Stimulated activated CD8-positive, alpha-beta memory T cell treated with anti-CD3 and anti-CD28 coated beads, Interleukin-12 subunit alpha, Interleukin-12 subunit beta, amount 100 ng/mL, for 1 hour (primary cell): ENCODE results near the gene PIK3CB.
"Not testable (repeated sequence)": the region's sequence is repeated elsewhere in the genome, so short reads cannot be mapped to it uniquely, and the experiment has no call there.

ENCODE experiments used
- DNase-seq: peaks from one replicate; pipeline ENCODE4 v3.0.0-alpha.2; 2020; ENCODE audit warnings: low read depth

Gene PIK3CB

GRCh38 chr3:138680974-138681373, 153.8 kb downstream of the PIK3CB start:
- not testable (repeated sequence) for DNase-seq

- no peak for DNase-seq
Measured at GRCh38 chr3:138678874-138679392, 155.8 kb downstream of the PIK3CB start.

GRCh38 chr3:138678086-138678485, 156.6 kb downstream of the PIK3CB start:
- no peak for DNase-seq

- no peak for DNase-seq
Measured at GRCh38 chr3:138675393-138675792, 159.3 kb downstream of the PIK3CB start.

GRCh38 chr3:138673641-138674530, 160.8 kb downstream of the PIK3CB start:
- DNase-seq, result no peak

- DNase-seq, result no peak
Measured at GRCh38 chr3:138670407-138670806, 164.3 kb downstream of the PIK3CB start.

GRCh38 chr3:138668107-138668506, 166.6 kb downstream of the PIK3CB start:
- no peak for DNase-seq

- no peak for DNase-seq
Measured at GRCh38 chr3:138657508-138657907, 177.2 kb downstream of the PIK3CB start.

GRCh38 chr3:138653567-138653966, 181.2 kb downstream of the PIK3CB start:
- no peak for DNase-seq

GRCh38 chr3:138649134-138649533, 185.6 kb downstream of the PIK3CB start:
- no peak for DNase-seq

GRCh38 chr3:138646513-138646912, 188.2 kb downstream of the PIK3CB start:
- no peak for DNase-seq

- DNase-seq, result no peak
Measured at GRCh38 chr3:138646008-138646407, 188.7 kb downstream of the PIK3CB start.

- no peak for DNase-seq
Measured at GRCh38 chr3:138642927-138643253, 191.8 kb downstream of the PIK3CB start.

GRCh38 chr3:138642226-138642926, 192.4 kb downstream of the PIK3CB start:
- DNase-seq, result no peak

- DNase-seq, result no peak
Measured at GRCh38 chr3:138640537-138640936, 194.2 kb downstream of the PIK3CB start.

GRCh38 chr3:138638641-138639040, 196.1 kb downstream of the PIK3CB start:
- no peak for DNase-seq

- no peak for DNase-seq
Measured at GRCh38 chr3:138629526-138629925, 205.2 kb downstream of the PIK3CB start.

GRCh38 chr3:138625707-138626365, 208.9 kb downstream of the PIK3CB start:
- no peak for DNase-seq

GRCh38 chr3:138624518-138624917, 210.2 kb downstream of the PIK3CB start:
- DNase-seq, result no peak

- DNase-seq, result no peak
Measured at GRCh38 chr3:138620431-138620830, 214.3 kb downstream of the PIK3CB start.

GRCh38 chr3:138615462-138615861, 219.3 kb downstream of the PIK3CB start:
- no peak for DNase-seq

- no peak for DNase-seq
Measured at GRCh38 chr3:138609898-138610266, 224.8 kb downstream of the PIK3CB start.
